Effector memory CD8-positive, alpha-beta T cell (primary cell): Measurements from ENCODE around the gene LRRN4CL.
"Not testable (repeated sequence)": the region's sequence is repeated elsewhere in the genome, so short reads cannot be mapped to it uniquely, and the experiment has no call there.

Experiments
- ATAC-seq: fragments of 150-1000 bp; cut with Tn5 transposase; replicated peaks from 2 replicates; pipeline ENCODE4 v1.10.0; 2021; ENCODE audit warnings: mild to moderate bottlenecking, moderate library complexity
- DNase-seq, 3 experiments: peaks; one replicate each; pipeline ENCODE4 v3.0.0; 2021
- H3K27ac Mint-ChIP-seq, 2 donors: one replicate each; pipeline ENCODE4 v1.8.0; 2022; ENCODE audit warnings: mild to moderate bottlenecking in 2 of 2, mixed read lengths in 2 of 2, moderate library complexity in 2 of 2
- H3K27me3 Mint-ChIP-seq, 2 donors: one replicate each; pipeline ENCODE4 v1.8.0; 2022; ENCODE audit warnings: mixed read lengths in 2 of 2
- H3K36me3 Mint-ChIP-seq: one replicate; pipeline ENCODE4 v1.8.0; 2022; ENCODE audit warnings: mild to moderate bottlenecking, moderate library complexity, mixed read lengths; ENCODE audit not compliant: insufficient read depth
- H3K4me1 Mint-ChIP-seq, 2 donors: one replicate each; pipeline ENCODE4 v1.8.0; 2022; ENCODE audit warnings: low read depth in 2 of 2, mixed read lengths in 2 of 2
- H3K4me3 Mint-ChIP-seq, 2 donors: one replicate each; pipeline ENCODE4 v1.8.0; 2022; ENCODE audit warnings: mild to moderate bottlenecking in 2 of 2, mixed read lengths in 2 of 2, moderate library complexity in 2 of 2
- H3K9me3 Mint-ChIP-seq, 2 donors: one replicate each; pipeline ENCODE4 v1.8.0; 2022; ENCODE audit warnings: mixed read lengths in 2 of 2

The LRRN4CL gene

GRCh38 chr11:62678433-62678769 lies 10.9 kb downstream of the LRRN4CL start:
- Mint-ChIP-seq H3K27me3 (no peaks in the 10 kb centered on the region), H3K4me1 (peaks cover 25 to 28% of the 10 kb centered on the region in 2 donors), H3K36me3 (peaks cover 43% of the 10 kb centered on the region), H3K4me3 (peak overlapping the region; percentile 86 to 87), H3K27ac (peak overlapping the region; percentile 98 to 99), H3K9me3 (no peaks in the 10 kb centered on the region)
- ATAC-seq: no peak
- DNase-seq: no peak

GRCh38 chr11:62677714-62678113 lies 11.6 kb downstream of the LRRN4CL start:
- H3K4me3 Mint-ChIP-seq: peak overlapping the region; percentile 86 to 87
- peaks cover 29 to 32% of the 10 kb centered on the region in 2 donors for H3K4me1 Mint-ChIP-seq
- H3K27ac Mint-ChIP-seq: peak overlapping the region; percentile 98 to 99
- ATAC-seq (no peak), DNase-seq (no peak)
- H3K36me3 Mint-ChIP-seq: peaks cover 47% of the 10 kb centered on the region
- H3K9me3 Mint-ChIP-seq: no peaks in the 10 kb centered on the region
- H3K27me3 Mint-ChIP-seq: no peaks in the 10 kb centered on the region

GRCh38 chr11:62677156-62677555 lies 12.2 kb downstream of the LRRN4CL start:
- ATAC-seq (no peak), DNase-seq (no peak)
- Mint-ChIP-seq H3K27me3 (no peaks in the 10 kb centered on the region), H3K4me1 (peaks cover 31 to 37% of the 10 kb centered on the region in 2 donors), H3K27ac (peak overlapping the region; percentile 98 to 99), H3K4me3 (peak overlapping the region; percentile 51 to 53), H3K9me3 (no peaks in the 10 kb centered on the region), H3K36me3 (peaks cover 53% of the 10 kb centered on the region)

- Mint-ChIP-seq H3K4me3 (peak overlapping the region; percentile 51 to 53), H3K36me3 (peaks cover 56% of the 10 kb centered on the region), H3K27me3 (no peaks in the 10 kb centered on the region), H3K4me1 (peaks cover 35 to 41% of the 10 kb centered on the region in 2 donors), H3K27ac (peak overlapping the region; percentile 98 to 99), H3K9me3 (no peaks in the 10 kb centered on the region)
- ATAC-seq (no peak), DNase-seq (no peak)
Observed at GRCh38 chr11:62676698-62677097, 12.6 kb downstream of the LRRN4CL start.

GRCh38 chr11:62675415-62675814 lies 13.9 kb downstream of the LRRN4CL start:
- not testable (repeated sequence) for ATAC-seq, H3K9me3 Mint-ChIP-seq, H3K27ac Mint-ChIP-seq, DNase-seq, H3K27me3 Mint-ChIP-seq, H3K4me3 Mint-ChIP-seq
- peaks cover 41 to 53% of the 10 kb centered on the region in 2 donors for H3K4me1 Mint-ChIP-seq
- H3K36me3 Mint-ChIP-seq: peaks cover 56% of the 10 kb centered on the region

GRCh38 chr11:62673196-62673525 lies 16.2 kb downstream of the LRRN4CL start:
- peaks cover 31 to 50% of the 10 kb centered on the region in 2 donors for H3K4me1 Mint-ChIP-seq
- ATAC-seq (no peak), DNase-seq (no peak)
- peaks cover 53% of the 10 kb centered on the region for H3K36me3 Mint-ChIP-seq
- H3K27me3 Mint-ChIP-seq: no peaks in the 10 kb centered on the region
- H3K27ac Mint-ChIP-seq: peak overlapping the region in 1 of 2 donors; percentile 95
- H3K4me3 Mint-ChIP-seq: peak overlapping the region; percentile 97 to 99
- H3K9me3 Mint-ChIP-seq: no peaks in the 10 kb centered on the region

GRCh38 chr11:62671608-62672389 lies 17.5 kb downstream of the LRRN4CL start, which contains the start of the genes LBHD1 and UQCC3:
Gene LBHD1, minus strand, starts transcription at chr11:62672267. Its CDS starts 2,236 bp downstream, at chr11:62670031.
Gene UQCC3, plus strand, starts transcription at chr11:62671673. Its CDS starts 73 bp downstream, at chr11:62671746.
- ATAC-seq (peak; percentile 85), DNase-seq (peak; percentile 54 to 71 (median 70))
- peak within 1 kb of the TSS; percentile 97 to 99 for H3K4me3 Mint-ChIP-seq
- no peaks in the 10 kb centered on the region for H3K9me3 Mint-ChIP-seq
- H3K27me3 Mint-ChIP-seq: no peaks in the 10 kb centered on the region
- H3K36me3 Mint-ChIP-seq: peaks cover 43% of the 10 kb centered on the region
- peak within 1 kb of the TSS; percentile 95 for H3K27ac Mint-ChIP-seq
- H3K4me1 Mint-ChIP-seq: peaks cover 19 to 43% of the 10 kb centered on the region in 2 donors

GRCh38 chr11:62671236-62671607 lies 18.1 kb downstream of the LRRN4CL start:
- Mint-ChIP-seq H3K4me1 (peaks cover 21 to 47% of the 10 kb centered on the region in 2 donors), H3K27ac (peak overlapping the region; percentile 95)

GRCh38 chr11:62669420-62670161 lies 19.7 kb downstream of the LRRN4CL start:
- Mint-ChIP-seq H3K9me3 (no peaks in the 10 kb centered on the region), H3K27ac (no peak overlapping the region), H3K27me3 (no peaks in the 10 kb centered on the region), H3K4me3 (peak overlapping the region in 1 of 2 donors; percentile 99), H3K4me1 (peaks cover 28 to 51% of the 10 kb centered on the region in 2 donors), H3K36me3 (peaks cover 38% of the 10 kb centered on the region)
- DNase-seq (no peak), ATAC-seq (no peak)

More at GRCh38 chr11:62671236-62671607, 18.1 kb downstream of the LRRN4CL start:
- ATAC-seq (peak; percentile 40), DNase-seq (peak in 1 of 3 experiments; percentile 28)
- Mint-ChIP-seq H3K27me3 (no peaks in the 10 kb centered on the region), H3K36me3 (peaks cover 38% of the 10 kb centered on the region), H3K4me3 (peak overlapping the region; percentile 97 to 99), H3K9me3 (no peaks in the 10 kb centered on the region)

- H3K4me1 Mint-ChIP-seq: peaks cover 28 to 49% of the 10 kb centered on the region in 2 donors
- ATAC-seq: no peak
- peaks cover 39% of the 10 kb centered on the region for H3K36me3 Mint-ChIP-seq
Observed at GRCh38 chr11:62667460-62667859, 21.9 kb downstream of the LRRN4CL start.

GRCh38 chr11:62666259-62666926 lies 22.9 kb downstream of the LRRN4CL start:
- no peak for DNase-seq
- Mint-ChIP-seq H3K27ac (peak overlapping the region; percentile 96 to 98), H3K9me3 (no peaks in the 10 kb centered on the region), H3K4me3 (peak overlapping the region; percentile 95 to 96), H3K27me3 (no peaks in the 10 kb centered on the region), H3K4me1 (peaks cover 23 to 39% of the 10 kb centered on the region in 2 donors), H3K36me3 (peaks cover 33% of the 10 kb centered on the region)
- no peak for ATAC-seq

More at GRCh38 chr11:62667460-62667859, 21.9 kb downstream of the LRRN4CL start:
- no peak overlapping the region for H3K27ac Mint-ChIP-seq
- H3K9me3 Mint-ChIP-seq: no peaks in the 10 kb centered on the region
- H3K27me3 Mint-ChIP-seq: no peaks in the 10 kb centered on the region
- H3K4me3 Mint-ChIP-seq: peak overlapping the region in 1 of 2 donors; percentile 95
- no peak for DNase-seq

- H3K4me1 Mint-ChIP-seq: peaks cover 19 to 33% of the 10 kb centered on the region in 2 donors
- H3K27ac Mint-ChIP-seq: peak overlapping the region; percentile 96 to 98
- peak; percentile 53 to 59 (median 54) for DNase-seq
- H3K4me3 Mint-ChIP-seq: peak overlapping the region; percentile 95 to 96
- H3K9me3 Mint-ChIP-seq: no peaks in the 10 kb centered on the region
- H3K27me3 Mint-ChIP-seq: no peaks in the 10 kb centered on the region
- ATAC-seq: peak; percentile 54
- peaks cover 39% of the 10 kb centered on the region for H3K36me3 Mint-ChIP-seq
Observed at GRCh38 chr11:62665599-62666258, 23.6 kb downstream of the LRRN4CL start.
